ENCODE measurements around the gene CRTC1. TPM values are rescaled to one million over a fixed set of nuclear protein-coding genes. Genes with fewer than 3 reads are reported as not detected.

The CRTC1 gene
- total and polyA plus RNA-seq, 9 of the 15 experiments (the other 6 are each of a cell fraction or from before 2014, with no cell fraction given): 0.25 to 3.8 (median 1.2) TPM; not detected in 2

DNA sequence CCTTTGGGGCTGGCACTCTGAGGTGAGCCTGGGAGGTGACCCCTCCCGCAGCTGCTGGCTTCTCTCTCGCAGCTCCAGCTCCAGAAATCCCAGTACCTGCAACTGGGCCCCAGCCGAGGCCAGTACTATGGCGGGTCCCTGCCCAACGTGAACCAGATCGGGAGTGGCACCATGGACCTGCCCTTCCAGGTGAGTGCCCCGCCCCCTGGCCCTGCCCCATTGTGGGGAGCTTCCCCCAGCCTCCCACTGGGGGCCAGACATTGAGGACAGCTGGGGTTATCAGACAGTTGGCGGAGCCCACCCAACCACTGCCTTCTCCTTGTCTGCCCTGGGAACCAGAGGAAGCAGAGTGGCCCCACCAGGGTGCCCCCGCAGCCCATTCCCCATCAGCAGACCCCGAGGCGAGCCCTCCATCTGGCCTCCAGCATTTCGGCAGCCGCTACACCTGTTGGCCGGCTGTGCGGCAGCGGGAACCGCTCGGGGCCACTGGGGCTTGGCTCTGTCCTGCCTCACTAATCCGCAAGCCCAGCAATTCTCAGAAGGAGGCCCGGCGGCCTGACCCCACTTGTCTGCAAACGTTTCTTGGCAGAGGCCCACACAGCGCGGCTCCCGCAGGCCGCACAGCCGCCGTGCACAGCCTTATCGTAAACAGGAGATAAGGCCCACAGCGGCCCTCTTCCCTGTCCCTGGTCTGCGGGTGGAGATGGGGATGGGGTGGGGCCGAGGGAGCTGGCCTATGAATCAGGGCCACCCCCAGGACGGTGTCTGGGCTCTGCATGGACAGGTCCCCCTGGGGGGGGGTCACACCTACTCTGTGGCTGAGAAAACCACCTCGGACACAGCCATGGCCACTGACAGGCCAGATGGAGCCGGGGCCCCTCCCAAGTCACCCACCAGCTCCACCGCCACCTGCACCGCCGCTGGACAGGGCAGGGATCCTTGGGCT is 59.6 kb downstream of the CRTC1 start (continued):
- no peak for TF ChIP-seq ZNF407 (IDR thresholded peaks at IDR 0.05; ENCODE audit: low read depth)
- no peak for TF ChIP-seq HOXB6 (CRISPR knock-in tag; IDR thresholded peaks at IDR 0.05; ENCODE audit: borderline replicate concordance)
- no peak for TF ChIP-seq LEF1 (IDR thresholded peaks at IDR 0.05)
- no peak for TF ChIP-seq PYGO2 (tag; IDR thresholded peaks at IDR 0.05)
- no peak for TF ChIP-seq RAD51 (IDR thresholded peaks at IDR 0.05; ENCODE audit: borderline replicate concordance, low read depth)
- no peak for TF ChIP-seq ZNF449 (CRISPR knock-in tag; IDR thresholded peaks at IDR 0.05)
- no peak for TF ChIP-seq ZBTB17 (CRISPR knock-in tag; IDR thresholded peaks at IDR 0.05)
- peak; percentile 68 to 89 for TF ChIP-seq MAZ (CRISPR knock-in tag; conservative IDR thresholded peaks at IDR 0.05 in 1 of 2, IDR thresholded peaks at IDR 0.05 in 1 of 2)
- TF ChIP-seq, protein P1, sequence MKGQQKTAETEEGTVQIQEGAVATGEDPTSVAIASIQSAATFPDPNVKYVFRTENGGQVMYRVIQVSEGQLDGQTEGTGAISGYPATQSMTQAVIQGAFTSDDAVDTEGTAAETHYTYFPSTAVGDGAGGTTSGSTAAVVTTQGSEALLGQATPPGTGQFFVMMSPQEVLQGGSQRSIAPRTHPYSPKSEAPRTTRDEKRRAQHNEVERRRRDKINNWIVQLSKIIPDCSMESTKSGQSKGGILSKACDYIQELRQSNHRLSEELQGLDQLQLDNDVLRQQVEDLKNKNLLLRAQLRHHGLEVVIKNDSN (CRISPR knock-in tag; IDR thresholded peaks at IDR 0.05): no peak
- no peak for TF ChIP-seq ZNF263 (CRISPR knock-in tag; IDR thresholded peaks at IDR 0.05; ENCODE audit: borderline replicate concordance)
- no peak for TF ChIP-seq TEAD2 (tag; IDR thresholded peaks at IDR 0.05)
- TF ChIP-seq FOS (IDR thresholded peaks at IDR 0.05; ENCODE audit: extremely low read depth, insufficient read length): no peak
- TF ChIP-seq ZNF282 (CRISPR knock-in tag; IDR thresholded peaks at IDR 0.05): no peak
- no peak for TF ChIP-seq IRF1 (CRISPR knock-in tag; IDR thresholded peaks at IDR 0.05; ENCODE audit: borderline replicate concordance)
- 0 out of 2 replicates have a peak, but pooled peaks have one; percentile 25 for TF ChIP-seq TEAD4 (IDR thresholded peaks at IDR 0.05; ENCODE audit: low read length)
- no peak for TF ChIP-seq TEAD4 (CRISPR knock-in tag; IDR thresholded peaks at IDR 0.05; ENCODE audit: borderline replicate concordance)

Data from K562 (cell line).